ENCODE data around the gene SNX33. TPM values are rescaled to one million over a fixed set of nuclear protein-coding genes. Genes with fewer than 3 reads are reported as not detected.

SNX33 gene
- total and polyA plus RNA-seq, 3 donors from 2014 or later, result 8.3 to 11.5 (median 10.5) TPM

GRCh38 chr15:75655931-75656330, 8.2 kb downstream of the SNX33 start:
- Histone ChIP-seq H3K9me3 (no peaks in the 10 kb centered on the region), H3K27me3 (no peaks in the 10 kb centered on the region), H3K27ac (no peak overlapping the region), H3K4me3 (no peak overlapping the region), H3K4me1 (peaks cover 50% of the 10 kb centered on the region), H3K36me3 (ENCODE audit: low read depth, missing control alignments) (no peaks in the 10 kb centered on the region)
- TF ChIP-seq CTCF (IDR thresholded peaks at IDR 0.05) (no peak), POLR2A (IDR thresholded peaks at IDR 0.05) (no peak)
- intact Hi-C loops (cut with DNase I; ENCODE audit: low total_unique reads), result no loop called here
- WGBS, 2 donors, result 86 to 87% methylated on average over 4 of the region's 4 CpGs
- no peak for DNase-seq

GRCh38 chr15:75656331-75656730, 8.6 kb downstream of the SNX33 start:
- no peak for TF ChIP-seq CTCF (IDR thresholded peaks at IDR 0.05)
- TF ChIP-seq POLR2A (IDR thresholded peaks at IDR 0.05), result no peak
- H3K27me3 ChIP-seq, result no peaks in the 10 kb centered on the region
- no peaks in the 10 kb centered on the region for H3K36me3 ChIP-seq (ENCODE audit: low read depth, missing control alignments)
- intact Hi-C loops (cut with DNase I; ENCODE audit: low total_unique reads), result no loop called here
- DNase-seq, result no peak
- H3K4me3 ChIP-seq, result no peak overlapping the region
- H3K9me3 ChIP-seq, result no peaks in the 10 kb centered on the region
- WGBS, 2 donors, result 95 to 97% methylated on average over 5 of the region's 5 CpGs
- no peak overlapping the region for H3K27ac ChIP-seq
- peaks cover 47% of the 10 kb centered on the region for H3K4me1 ChIP-seq

- H3K9me3 ChIP-seq, result no peaks in the 10 kb centered on the region
These were observed 9.1 kb downstream of the SNX33 start for GRCh38 chr15:75656813-75657212.

GRCh38 chr15:75659141-75659771, 11.5 kb downstream of the SNX33 start:
- DNase-seq, result no peak
- no peak for TF ChIP-seq POLR2A (IDR thresholded peaks at IDR 0.05)
- TF ChIP-seq CTCF (IDR thresholded peaks at IDR 0.05), result no peak
- Histone ChIP-seq H3K4me3 (no peak overlapping the region), H3K36me3 (ENCODE audit: low read depth, missing control alignments) (no peaks in the 10 kb centered on the region), H3K9me3 (no peaks in the 10 kb centered on the region), H3K4me1 (peaks cover 25% of the 10 kb centered on the region), H3K27ac (no peak overlapping the region), H3K27me3 (no peaks in the 10 kb centered on the region)
- WGBS, 2 donors, result 67 to 73% methylated on average over 9 of the region's 9 CpGs
- intact Hi-C loops (cut with DNase I; ENCODE audit: low total_unique reads), result no loop called here

More at GRCh38 chr15:75656813-75657212, 9.1 kb downstream of the SNX33 start:
- TF ChIP-seq POLR2A (IDR thresholded peaks at IDR 0.05), result no peak
- TF ChIP-seq CTCF (IDR thresholded peaks at IDR 0.05), result no peak
- no peak for DNase-seq
- intact Hi-C loops (cut with DNase I; ENCODE audit: low total_unique reads), result no loop called here
- Histone ChIP-seq H3K27me3 (no peaks in the 10 kb centered on the region), H3K27ac (no peak overlapping the region), H3K36me3 (ENCODE audit: low read depth, missing control alignments) (no peaks in the 10 kb centered on the region), H3K4me3 (no peak overlapping the region), H3K4me1 (peaks cover 47% of the 10 kb centered on the region)
- 95% methylated on average over 21 to 22 of the region's 22 CpGs for WGBS, 2 donors
